ENCODE measurements around the gene ALDH1A3. TPM values are rescaled to one million over a fixed set of nuclear protein-coding genes. Genes with fewer than 3 reads are reported as not detected.
A peak's percentile ranks its signal among the peaks of the same experiment; 100 is the strongest.

ALDH1A3 gene
- total and polyA plus RNA-seq, 2 donors (not counting 1 experiment from before 2014, with no cell fraction given) = 4.2 to 32.5 TPM

- no peak for DNase-seq (ENCODE audit: low read depth in 2 of 2)
- Histone ChIP-seq H3K4me1 (ENCODE audit: control insufficient read depth, extremely low read depth, insufficient read depth, low read length) (no peaks in the 10 kb centered on the region), H3K79me2 (ENCODE audit: control insufficient read depth, insufficient read depth, low read length) (no peaks in the 10 kb centered on the region), H3K4me3 (replicated peaks in 1 of 4; ENCODE audit: control extremely low read depth in 1 of 4, insufficient read depth in 1 of 4, low read depth in 3 of 4, low read length in 4 of 4) (no peak overlapping the region), H3K9ac (ENCODE audit: insufficient read depth, low read length) (no peak overlapping the region), H3K9me3 (ENCODE audit: control insufficient read depth, insufficient read depth, low read depth, low read length) (no peaks in the 10 kb centered on the region), H3K36me3 (ENCODE audit: control insufficient read depth, insufficient read depth, low read length) (no peaks in the 10 kb centered on the region), H3K27ac (ENCODE audit: insufficient read depth, low read length) (no peak overlapping the region), H4K20me1 (ENCODE audit: control insufficient read depth, extremely low read depth, insufficient read depth, low read length) (no peaks in the 10 kb centered on the region), H3K27me3 (ENCODE audit: control insufficient read depth, insufficient read depth, low read length) (peaks cover 33% of the 10 kb centered on the region), H2AFZ (ENCODE audit: low read length) (no peak overlapping the region), H3K4me2 (ENCODE audit: extremely low read depth, insufficient read depth, low read length) (no peak overlapping the region)
- TF ChIP-seq CTCF (conservative IDR thresholded peaks at IDR 0.05 in 1 of 2, IDR thresholded peaks at IDR 0.05 in 1 of 2; ENCODE audit: low read depth in 1 of 2, low read length in 2 of 2) (no peak), EZH2 (IDR thresholded peaks at IDR 0.05; ENCODE audit: low read length, missing control alignments) (no peak)
Measured at GRCh38 chr15:100878130-100878529, 1.5 kb upstream of the ALDH1A3 start.

GRCh38 chr15:100878648-100879047 lies 983 bp upstream of the ALDH1A3 start:
- Histone ChIP-seq H3K4me1 (ENCODE audit: control insufficient read depth, extremely low read depth, insufficient read depth, low read length) (no peaks in the 10 kb centered on the region), H4K20me1 (ENCODE audit: control insufficient read depth, extremely low read depth, insufficient read depth, low read length) (no peaks in the 10 kb centered on the region), H3K4me2 (ENCODE audit: extremely low read depth, insufficient read depth, low read length) (no peak overlapping the region), H3K27ac (ENCODE audit: insufficient read depth, low read length) (no peak overlapping the region), H3K36me3 (ENCODE audit: control insufficient read depth, insufficient read depth, low read length) (no peaks in the 10 kb centered on the region), H3K4me3 (replicated peaks in 1 of 4; ENCODE audit: control extremely low read depth in 1 of 4, insufficient read depth in 1 of 4, low read depth in 3 of 4, low read length in 4 of 4) (peak overlapping the region in 1 of 4 experiments; percentile 51), H3K79me2 (ENCODE audit: control insufficient read depth, insufficient read depth, low read length) (no peaks in the 10 kb centered on the region), H2AFZ (ENCODE audit: low read length) (no peak overlapping the region), H3K9ac (ENCODE audit: insufficient read depth, low read length) (no peak overlapping the region), H3K27me3 (ENCODE audit: control insufficient read depth, insufficient read depth, low read length) (peaks cover 33% of the 10 kb centered on the region), H3K9me3 (ENCODE audit: control insufficient read depth, insufficient read depth, low read depth, low read length) (no peaks in the 10 kb centered on the region)
- DNase-seq (ENCODE audit: low read depth in 2 of 2) = no peak
- peak; percentile 46 for TF ChIP-seq EZH2 (IDR thresholded peaks at IDR 0.05; ENCODE audit: low read length, missing control alignments)
- no peak for TF ChIP-seq CTCF (conservative IDR thresholded peaks at IDR 0.05 in 1 of 2, IDR thresholded peaks at IDR 0.05 in 1 of 2; ENCODE audit: low read depth in 1 of 2, low read length in 2 of 2)

- Histone ChIP-seq H3K4me2 (ENCODE audit: extremely low read depth, insufficient read depth, low read length) (peak overlapping the region; percentile 44), H2AFZ (ENCODE audit: low read length) (no peak overlapping the region)
Measured at GRCh38 chr15:100879061-100879463, 569 bp upstream of the ALDH1A3 start.

More at GRCh38 chr15:100879061-100879463, 569 bp upstream of the ALDH1A3 start:
- Histone ChIP-seq H3K79me2 (ENCODE audit: control insufficient read depth, insufficient read depth, low read length) (no peaks in the 10 kb centered on the region), H3K4me1 (ENCODE audit: control insufficient read depth, extremely low read depth, insufficient read depth, low read length) (no peaks in the 10 kb centered on the region), H3K4me3 (replicated peaks in 1 of 4; ENCODE audit: control extremely low read depth in 1 of 4, insufficient read depth in 1 of 4, low read depth in 3 of 4, low read length in 4 of 4) (peak overlapping the region in 2 of 4 experiments; percentile 26 to 51), H3K36me3 (ENCODE audit: control insufficient read depth, insufficient read depth, low read length) (no peaks in the 10 kb centered on the region), H3K27me3 (ENCODE audit: control insufficient read depth, insufficient read depth, low read length) (peaks cover 37% of the 10 kb centered on the region), H3K9me3 (ENCODE audit: control insufficient read depth, insufficient read depth, low read depth, low read length) (no peaks in the 10 kb centered on the region), H3K27ac (ENCODE audit: insufficient read depth, low read length) (no peak overlapping the region), H4K20me1 (ENCODE audit: control insufficient read depth, extremely low read depth, insufficient read depth, low read length) (no peaks in the 10 kb centered on the region), H3K9ac (ENCODE audit: insufficient read depth, low read length) (peak overlapping the region; percentile 2)
- TF ChIP-seq EZH2 (IDR thresholded peaks at IDR 0.05; ENCODE audit: low read length, missing control alignments) (no peak), CTCF (conservative IDR thresholded peaks at IDR 0.05 in 1 of 2, IDR thresholded peaks at IDR 0.05 in 1 of 2; ENCODE audit: low read depth in 1 of 2, low read length in 2 of 2) (no peak)
- peak in 1 of 2 donors; percentile 34 for DNase-seq (ENCODE audit: low read depth in 2 of 2)
